Astrocyte of the cerebellum (primary cell): Measurements from ENCODE around the gene FAAP100.
"Not testable (repeated sequence)": the region's sequence is repeated elsewhere in the genome, so short reads cannot be mapped to it uniquely, and the experiment has no call there.

ENCODE experiments used
- DNase-seq: peaks from one replicate; pipeline ENCODE4 v3.0.0-alpha.2; 2011; ENCODE audit warnings: low read depth
- H3K4me3 ChIP-seq: 2 replicates; pipeline ENCODE4 v1.5.1; 2011; ENCODE audit warnings: mild to moderate bottlenecking, low read depth, low read length, moderate library complexity
- CTCF ChIP-seq: IDR thresholded peaks from 2 replicates; pipeline ENCODE4 v1.5.1; 2012; ENCODE audit warnings: low read length, low read depth, moderate library complexity, mild to moderate bottlenecking; ENCODE audit errors: missing control alignments
- in situ Hi-C: cut with HindIII; loops from 2 replicates; pipeline ENCODE4 v1.10.0; 2017; ENCODE audit warnings: low sequenced_read_pairs

The FAAP100 gene

GRCh38 chr17:81535480-81536298 lies 16.5 kb downstream of the FAAP100 start:
- H3K4me3 ChIP-seq: no peak overlapping the region
- no peak for TF ChIP-seq CTCF
- in situ Hi-C loops: no loop called here
- DNase-seq: no peak

DNA sequence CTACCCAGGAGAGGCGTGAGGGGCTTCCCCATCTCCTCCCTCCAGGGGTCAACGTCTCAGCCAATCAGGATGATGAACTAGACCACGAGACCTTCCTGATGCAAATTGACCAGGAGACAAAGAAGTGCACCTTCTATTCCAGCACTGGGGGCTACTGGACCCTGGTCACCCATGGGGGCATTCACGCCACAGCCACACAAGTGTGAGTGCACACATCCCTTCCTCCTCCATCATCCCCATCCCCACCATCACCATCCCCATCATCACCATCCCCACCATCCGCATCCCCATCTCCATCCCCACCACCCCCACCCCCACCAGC lies 17.2 kb downstream of the FAAP100 start:
- TF ChIP-seq CTCF: no peak
- in situ Hi-C loops: no loop called here
- H3K4me3 ChIP-seq: no peak overlapping the region
- DNase-seq: no peak

- in situ Hi-C loops: no loop called here
- H3K4me3 ChIP-seq: no peak overlapping the region
- no peak for TF ChIP-seq CTCF
- no peak for DNase-seq
These were observed 17.8 kb downstream of the FAAP100 start for GRCh38 chr17:81534157-81535006.

- no peak overlapping the region for H3K4me3 ChIP-seq
- no peak for TF ChIP-seq CTCF
- in situ Hi-C loops: no loop called here
These were observed 18.6 kb downstream of the FAAP100 start for GRCh38 chr17:81533339-81534141.

DNA sequence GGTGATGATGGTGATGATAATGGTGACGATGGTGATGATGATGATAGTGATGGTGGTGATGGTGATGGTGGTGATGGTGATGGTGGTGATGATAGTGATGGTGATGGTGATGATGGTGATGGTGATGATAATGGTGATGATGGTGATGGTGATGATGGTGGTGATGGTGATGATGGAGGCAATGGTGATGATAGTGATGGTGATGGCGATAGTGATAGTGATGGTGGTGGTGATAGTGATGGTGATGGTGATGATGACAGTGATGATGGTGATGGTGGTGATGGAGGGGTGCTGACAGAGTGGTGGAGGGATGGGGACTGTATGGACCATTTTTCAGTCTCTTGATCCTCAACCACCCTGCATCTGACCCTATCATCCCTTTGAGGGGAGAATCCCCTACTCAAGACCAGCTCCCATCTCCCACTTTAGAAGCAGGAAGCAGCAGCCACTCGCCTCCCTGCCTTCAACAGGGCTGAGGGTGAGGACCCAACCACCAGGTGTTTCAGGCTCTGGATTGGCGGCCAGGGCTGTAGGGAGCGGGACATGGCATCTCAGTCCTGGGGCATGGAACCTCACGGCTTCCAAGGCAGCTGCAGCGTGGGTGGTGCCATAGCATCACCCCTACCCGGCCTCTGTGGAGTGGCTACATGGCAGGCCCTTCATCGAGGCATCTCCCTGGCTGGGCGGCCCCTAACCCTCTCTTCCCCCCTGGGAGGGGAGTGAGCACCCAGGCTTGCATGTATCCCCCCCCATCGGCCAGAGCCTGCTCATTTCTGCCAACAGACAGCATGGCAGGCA lies 19.5 kb downstream of the FAAP100 start:
- H3K4me3 ChIP-seq: no peak overlapping the region
- no peak for TF ChIP-seq CTCF
- no peak for DNase-seq
- in situ Hi-C loops: no loop called here

More at GRCh38 chr17:81533339-81534141, 18.6 kb downstream of the FAAP100 start:
- no peak for DNase-seq

DNA sequence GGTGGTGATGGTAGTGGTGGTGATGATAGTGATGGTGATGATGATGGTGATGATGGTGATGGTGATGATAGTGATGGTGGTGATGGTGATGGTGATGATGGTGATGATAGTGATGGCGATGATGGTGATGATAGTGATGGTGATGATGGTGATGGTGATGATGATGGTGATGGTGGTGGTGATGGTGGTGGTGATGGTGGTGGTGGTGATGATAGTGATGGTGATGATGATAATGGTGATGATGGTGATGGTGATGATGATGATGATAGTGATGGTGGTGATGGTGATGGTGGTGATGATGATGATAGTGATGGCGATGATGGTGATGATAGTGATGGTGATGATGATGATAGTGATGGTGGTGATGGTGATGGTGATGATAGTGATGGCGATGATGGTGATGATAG lies 20.2 kb downstream of the FAAP100 start:
- H3K4me3 ChIP-seq, in situ Hi-C loops, DNase-seq: not testable (repeated sequence)

DNA sequence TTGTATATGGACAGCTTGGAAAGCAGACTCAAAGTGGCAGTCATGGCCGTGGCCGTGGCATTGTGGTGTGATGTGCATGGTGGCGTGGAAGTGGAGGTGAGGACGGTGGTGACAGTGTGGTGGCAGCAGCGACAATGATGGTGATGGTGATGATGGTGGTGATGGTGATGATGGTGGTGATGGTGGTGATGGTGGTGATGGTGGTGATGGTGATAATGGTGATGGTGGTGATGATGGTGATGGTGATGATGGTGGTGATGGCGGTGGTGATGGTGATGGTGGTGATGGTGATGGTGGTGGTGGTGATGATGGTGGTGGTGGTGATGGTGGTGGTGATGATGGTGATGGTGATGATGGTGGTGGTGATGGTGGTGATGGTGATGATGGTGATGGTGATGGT lies 21.1 kb downstream of the FAAP100 start:
- DNase-seq, in situ Hi-C loops, H3K4me3 ChIP-seq: not testable (repeated sequence)
